Neuronal stem cell (in vitro differentiated cells): ENCODE measurements around the gene GRID1.

Source experiments
- DNase-seq: peaks from one replicate; pipeline ENCODE4 v3.0.0-alpha.2; 2013; ENCODE audit warnings: low spot score
- H2AFZ ChIP-seq: one replicate; pipeline ENCODE4 v1.6.1; 2013; ENCODE audit warnings: mild to moderate bottlenecking, low read length, inconsistent platforms
- H2AK5ac ChIP-seq: 2 replicates; pipeline ENCODE4 v1.6.1; 2013; ENCODE audit warnings: low read depth, mild to moderate bottlenecking, inconsistent platforms, low read length, moderate library complexity, mixed read lengths
- H2BK120ac ChIP-seq: 2 replicates; pipeline ENCODE4 v1.6.1; 2013; ENCODE audit warnings: low read depth, mild to moderate bottlenecking, inconsistent platforms, low read length, moderate library complexity, mixed read lengths
- H2BK12ac ChIP-seq: one replicate; pipeline ENCODE4 v1.6.1; 2013; ENCODE audit warnings: low read length, inconsistent platforms
- H2BK15ac ChIP-seq: 2 replicates; pipeline ENCODE4 v1.6.1; 2013; ENCODE audit warnings: mild to moderate bottlenecking, low read length, inconsistent platforms, mixed read lengths
- H2BK5ac ChIP-seq: one replicate; pipeline ENCODE4 v1.6.1; 2013; ENCODE audit warnings: inconsistent platforms, mild to moderate bottlenecking, low read length, moderate library complexity
- H3K14ac ChIP-seq: one replicate; pipeline ENCODE4 v1.6.1; 2013; ENCODE audit warnings: low read length, inconsistent platforms
- H3K18ac ChIP-seq: 2 replicates; pipeline ENCODE4 v1.6.1; 2013; ENCODE audit warnings: low read length, inconsistent platforms
- H3K23ac ChIP-seq: 2 replicates; pipeline ENCODE4 v1.6.1; 2013; ENCODE audit warnings: low read depth, mild to moderate bottlenecking, mixed read lengths, low read length, inconsistent platforms; ENCODE audit not compliant: poor library complexity
- H3K27ac ChIP-seq: replicated peaks from 3 replicates; pipeline ENCODE4 v1.5.1; 2013; ENCODE audit warnings: low read length, inconsistent platforms
- H3K27me3 ChIP-seq, 3 experiments: 2 replicates each; pipeline ENCODE4 v1.6.1; 2013; ENCODE audit warnings: low read length in 3 of 3, mild to moderate bottlenecking in 2 of 3, inconsistent platforms in 1 of 3, low read depth in 1 of 3, mixed read lengths in 1 of 3, moderate library complexity in 1 of 3; ENCODE audit not compliant: control insufficient read depth in 3 of 3, insufficient read depth in 3 of 3
- H3K36me3 ChIP-seq, 2 donors: replicated peaks in 1 of 2; 2 replicates each; pipeline ENCODE4 v1.6.1; 2013; ENCODE audit warnings: low read length in 2 of 2; ENCODE audit not compliant: control insufficient read depth in 2 of 2, insufficient read depth in 2 of 2
- H3K4ac ChIP-seq: 2 replicates; pipeline ENCODE4 v1.6.1; 2013; ENCODE audit warnings: inconsistent platforms, mild to moderate bottlenecking, low read length, moderate library complexity
- H3K4me1 ChIP-seq, 2 donors: 1 replicate in 1 of 2; 2 replicates in 1 of 2; pipeline ENCODE4 v1.6.1; 2013; ENCODE audit warnings: low read length in 2 of 2, low read depth in 1 of 2; ENCODE audit not compliant: control insufficient read depth in 2 of 2, insufficient read depth in 1 of 2
- H3K4me2 ChIP-seq: one replicate; pipeline ENCODE4 v1.6.1; 2013; ENCODE audit warnings: mild to moderate bottlenecking, low read length, inconsistent platforms; ENCODE audit not compliant: insufficient read depth, poor library complexity, severe bottlenecking
- H3K4me3 ChIP-seq, 2 donors: 2 replicates each; pipeline ENCODE4 v1.5.1; 2013; ENCODE audit warnings: low read length in 2 of 2, mild to moderate bottlenecking in 2 of 2, inconsistent platforms in 1 of 2, moderate library complexity in 1 of 2
- H3K79me1 ChIP-seq: one replicate; pipeline ENCODE4 v1.6.1; 2013; ENCODE audit warnings: low read depth, mild to moderate bottlenecking, inconsistent platforms, low read length, moderate library complexity
- H3K9ac ChIP-seq: one replicate; pipeline ENCODE4 v1.6.1; 2013; ENCODE audit warnings: mild to moderate bottlenecking, low read depth, low read length, inconsistent platforms; ENCODE audit not compliant: poor library complexity
- H3K9me3 ChIP-seq, 2 donors: replicated peaks in 1 of 2; 2 replicates each; pipeline versions ENCODE3 to v1.6.1; 2013; ENCODE audit warnings: low read length in 2 of 2, mild to moderate bottlenecking in 2 of 2, inconsistent platforms in 1 of 2, low read depth in 1 of 2, mixed read lengths in 1 of 2, moderate library complexity in 1 of 2; ENCODE audit not compliant: control insufficient read depth in 2 of 2, insufficient read depth in 1 of 2
- H4K8ac ChIP-seq: one replicate; pipeline ENCODE4 v1.6.1; 2013; ENCODE audit warnings: low read depth, mild to moderate bottlenecking, inconsistent platforms, low read length, moderate library complexity
- H4K91ac ChIP-seq: one replicate; pipeline ENCODE4 v1.6.1; 2013; ENCODE audit warnings: low read length, low read depth, mild to moderate bottlenecking, inconsistent platforms; ENCODE audit not compliant: poor library complexity
- WGBS, 2 donors: extraction: QIAGEN DNeasy Blood & Tissue Kit; methylation state at CpG; one replicate each; pipeline ENCODE4 v1.1.7; 2013; ENCODE audit warnings: missing lambda C conversion rate in 2 of 2, mixed read lengths in 1 of 2; ENCODE audit not compliant: insufficient read length in 2 of 2, insufficient replicate concordance in 1 of 2; ENCODE audit errors: extremely low coverage in 2 of 2; 5-methylcytosine and 5-hydroxymethylcytosine counted together

GRID1 gene

DNA sequence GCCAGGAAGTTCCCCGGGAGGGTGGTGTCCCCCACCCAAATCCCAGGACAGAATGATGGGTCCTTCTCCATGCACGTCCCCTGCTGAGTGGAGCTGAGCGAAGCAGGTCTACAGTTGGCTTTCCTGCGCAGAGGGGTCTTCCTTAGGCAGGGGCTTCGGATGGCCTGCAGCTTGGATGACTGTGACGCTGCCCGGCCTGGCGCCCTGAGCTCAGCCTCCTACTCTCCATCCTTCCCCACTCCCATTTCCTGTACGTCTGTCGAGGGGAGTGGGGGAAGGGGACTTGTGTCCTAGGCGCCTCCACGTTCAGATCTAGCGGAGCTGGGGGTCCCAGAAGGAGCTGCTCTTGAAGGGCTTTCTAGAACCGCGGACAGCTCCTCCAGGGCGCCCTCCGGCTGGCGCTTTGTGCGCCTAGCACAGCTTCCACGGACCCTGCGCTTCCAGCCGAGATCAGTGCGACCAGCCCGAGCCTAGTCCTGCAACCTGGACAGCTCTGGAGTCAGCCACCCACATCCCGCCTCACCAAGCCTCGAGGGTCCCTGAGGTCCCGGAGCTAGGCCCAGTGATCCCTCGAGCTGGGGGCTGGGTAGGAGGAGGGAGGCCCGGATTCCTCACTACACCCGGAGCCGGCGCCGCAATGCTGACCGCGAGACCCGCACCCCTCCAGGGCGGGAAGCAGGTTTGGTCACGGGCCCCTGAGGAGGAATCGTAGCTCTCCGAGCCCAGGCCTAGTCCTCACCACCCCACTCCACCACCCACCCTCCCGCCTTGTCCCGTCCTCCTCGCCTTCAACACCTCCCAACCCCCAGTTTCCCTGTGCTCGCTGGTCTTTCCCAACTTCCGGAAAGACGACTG is 1.9 kb downstream of the GRID1 start:
- H3K4me3 ChIP-seq: peak overlapping the region in 1 of 2 donors; percentile 44
- peak overlapping the region; percentile 26 for H2BK15ac ChIP-seq
- H3K18ac ChIP-seq: no peak overlapping the region
- peaks cover 43 to 96% (median 73%) of the 10 kb centered on the region in 3 experiments for H3K27me3 ChIP-seq
- H4K91ac ChIP-seq: no peak overlapping the region
- no peak overlapping the region for H2BK120ac ChIP-seq
- peaks cover 0 to 18% of the 10 kb centered on the region in 2 donors for H3K4me1 ChIP-seq
- peak overlapping the region; percentile 17 for H2AFZ ChIP-seq
- no peak overlapping the region for H3K14ac ChIP-seq
- H3K36me3 ChIP-seq: no peaks in the 10 kb centered on the region
- no CpG with 5 or more reads among the region's 46 CpGs for WGBS, 2 donors
- H2BK12ac ChIP-seq: peak overlapping the region; percentile 10
- H3K4me2 ChIP-seq: peak overlapping the region; percentile 100
- no peak overlapping the region for H4K8ac ChIP-seq
- H3K23ac ChIP-seq: peak overlapping the region; percentile 97
- H2BK5ac ChIP-seq: no peak overlapping the region
- no peak overlapping the region for H3K27ac ChIP-seq
- H2AK5ac ChIP-seq: peak overlapping the region; percentile 81
- H3K9me3 ChIP-seq: peaks cover 0 to 10% of the 10 kb centered on the region in 2 donors
- no peak overlapping the region for H3K4ac ChIP-seq
- H3K79me1 ChIP-seq: no peaks in the 10 kb centered on the region
- H3K9ac ChIP-seq: no peak overlapping the region
- DNase-seq: no peak

DNA sequence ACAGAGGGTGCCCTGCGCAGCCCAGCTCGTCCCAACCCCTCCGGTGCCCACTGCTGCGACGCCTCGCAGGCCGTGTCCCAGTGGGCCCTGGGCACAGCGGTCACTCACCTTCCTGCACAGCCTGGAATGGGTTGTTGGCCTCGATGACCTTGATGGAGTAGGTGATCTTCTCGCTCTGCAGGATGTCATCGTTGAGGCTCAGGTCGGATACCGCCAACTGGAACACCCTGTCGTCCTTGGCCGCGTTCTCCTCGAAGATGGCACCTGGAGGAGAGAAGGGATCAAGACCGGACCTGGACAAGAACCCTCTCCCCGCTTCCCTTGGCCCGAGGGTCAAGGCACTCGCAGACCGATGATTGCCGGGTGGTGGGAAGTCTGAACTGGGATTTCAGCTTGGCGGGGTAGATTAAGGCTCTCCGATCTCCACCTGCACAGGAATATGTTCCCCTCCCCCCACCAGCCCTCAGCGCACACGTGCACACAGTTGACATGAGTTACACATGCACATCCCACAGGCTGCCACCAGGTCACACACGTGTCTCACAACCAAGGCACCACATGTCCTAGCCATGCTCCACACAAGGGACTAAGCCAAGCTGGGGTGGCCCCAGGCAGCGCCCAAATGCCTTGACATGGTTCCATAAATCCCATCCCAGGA is 2.6 kb downstream of the GRID1 start:
- Histone ChIP-seq H2AK5ac (peak overlapping the region; percentile 70), H3K14ac (peak overlapping the region; percentile 82), H2AFZ (no peak overlapping the region), H3K4me2 (peak overlapping the region; percentile 83), H3K4me3 (peak overlapping the region in 1 of 2 donors; percentile 72), H2BK15ac (no peak overlapping the region), H3K27me3 (peaks cover 43 to 92% (median 67%) of the 10 kb centered on the region in 3 experiments), H4K8ac (no peak overlapping the region), H4K91ac (no peak overlapping the region), H3K36me3 (no peaks in the 10 kb centered on the region), H3K4ac (no peak overlapping the region), H3K4me1 (peaks cover 0 to 18% of the 10 kb centered on the region in 2 donors), H3K27ac (no peak overlapping the region), H3K9ac (no peak overlapping the region), H3K23ac (peak overlapping the region; percentile 96), H3K18ac (peak overlapping the region; percentile 52), H2BK120ac (no peak overlapping the region), H2BK5ac (no peak overlapping the region), H3K79me1 (no peaks in the 10 kb centered on the region), H2BK12ac (peak overlapping the region; percentile 5), H3K9me3 (peaks cover 0 to 10% of the 10 kb centered on the region in 2 donors)
- no CpG with 5 or more reads among the region's 29 CpGs for WGBS, 2 donors
- no peak for DNase-seq

DNA sequence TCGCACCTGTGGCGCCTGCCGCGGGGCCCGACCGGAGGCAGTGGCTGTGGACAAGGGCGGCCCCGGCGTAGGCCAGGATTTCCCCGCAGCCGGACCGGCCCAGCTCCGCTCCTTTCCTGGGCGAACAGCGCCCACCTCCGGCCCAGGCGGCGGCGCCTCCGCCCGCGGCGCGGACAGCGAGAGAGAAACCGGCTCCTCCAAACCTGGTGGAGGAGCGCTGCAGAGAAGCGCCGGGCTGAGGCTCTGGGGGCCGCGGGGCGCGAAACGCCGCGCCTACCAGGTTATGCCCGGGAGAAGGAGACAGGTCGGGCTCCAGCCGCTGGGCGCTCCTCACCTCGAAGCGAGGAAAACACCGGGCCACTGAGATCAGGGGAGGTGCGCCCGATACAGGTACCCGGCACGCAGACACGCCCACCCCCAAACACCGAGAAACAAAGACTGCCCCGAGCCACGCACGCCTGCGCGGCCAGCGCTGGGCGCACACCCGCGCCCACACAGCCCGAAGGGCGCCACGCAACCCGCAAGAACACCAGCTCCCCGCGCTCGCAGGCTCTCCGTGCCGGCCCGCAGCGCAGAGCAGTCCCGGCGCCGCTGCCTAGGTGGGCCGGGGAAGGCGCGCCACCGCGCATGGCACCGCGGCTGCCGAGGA is 3.3 kb downstream of the GRID1 start:
- peaks cover 0 to 10% of the 10 kb centered on the region in 2 donors for H3K9me3 ChIP-seq

More for the DNA sequence above, 3.3 kb downstream of the GRID1 start:
- no peak overlapping the region for H4K91ac ChIP-seq
- WGBS, 2 donors: no CpG with 5 or more reads among the region's 80 CpGs
- no peak overlapping the region for H2BK120ac ChIP-seq
- H3K4me2 ChIP-seq: peak overlapping the region; percentile 83
- peak overlapping the region; percentile 96 for H3K23ac ChIP-seq
- H3K4me3 ChIP-seq: peak overlapping the region in 1 of 2 donors; percentile 72
- H2BK15ac ChIP-seq: no peak overlapping the region
- no peak overlapping the region for H3K9ac ChIP-seq
- H2AK5ac ChIP-seq: peak overlapping the region; percentile 70
- H3K27ac ChIP-seq: no peak overlapping the region
- H3K18ac ChIP-seq: peak overlapping the region; percentile 52
- H2BK5ac ChIP-seq: no peak overlapping the region
- peaks cover 0 to 18% of the 10 kb centered on the region in 2 donors for H3K4me1 ChIP-seq
- H2AFZ ChIP-seq: peak overlapping the region; percentile 56
- H3K79me1 ChIP-seq: no peaks in the 10 kb centered on the region
- no peak overlapping the region for H3K4ac ChIP-seq
- H2BK12ac ChIP-seq: peak overlapping the region; percentile 3
- no peak overlapping the region for H4K8ac ChIP-seq
- peak overlapping the region; percentile 82 for H3K14ac ChIP-seq
- H3K27me3 ChIP-seq: peaks cover 41 to 87% (median 61%) of the 10 kb centered on the region in 3 experiments
- H3K36me3 ChIP-seq: no peaks in the 10 kb centered on the region
- peak; percentile 65 for DNase-seq
